Left kidney (tissue), 2 donors: ENCODE measurements around the gene BMF. TPM values are rescaled to one million over a fixed set of nuclear protein-coding genes. Genes with fewer than 3 reads are reported as not detected.
"Not testable (repeated sequence)": the region's sequence is repeated elsewhere in the genome, so short reads cannot be mapped to it uniquely, and the experiment has no call there.

Experiments used
- DNase-seq: peaks from one replicate; pipeline ENCODE4 v3.0.0-alpha.2; 2013
- polyA plus RNA-seq: library from polyadenylated mRNA; unstranded; fragments of 120-200 nt; gene quantifications from one replicate; pipeline ENCODE4 v1.2.1, GENCODE V29; 2013; ENCODE audit not compliant: insufficient read length

Gene BMF
- polyA plus RNA-seq, 1 donor = 45.3 TPM

- no peak for DNase-seq
These were observed 19.5 kb downstream of the BMF start for GRCh38 chr15:40088929-40089755.

GRCh38 chr15:40087991-40088928, 20.4 kb downstream of the BMF start:
- DNase-seq = no peak

- DNase-seq = no peak
These were observed 21.4 kb downstream of the BMF start for GRCh38 chr15:40087068-40087810.

- no peak for DNase-seq
These were observed 23.4 kb downstream of the BMF start for GRCh38 chr15:40085266-40085665.

GRCh38 chr15:40084650-40085049, 24.0 kb downstream of the BMF start:
- DNase-seq = no peak

- DNase-seq = no peak
These were observed 26.3 kb downstream of the BMF start for GRCh38 chr15:40082195-40082883.

GRCh38 chr15:40081691-40082194, 26.9 kb downstream of the BMF start:
- DNase-seq = peak; percentile 81

- DNase-seq = no peak
These were observed 27.8 kb downstream of the BMF start for GRCh38 chr15:40080847-40081246.

- no peak for DNase-seq
These were observed 28.6 kb downstream of the BMF start for GRCh38 chr15:40080104-40080503.

- DNase-seq = no peak
These were observed 29.2 kb downstream of the BMF start for GRCh38 chr15:40079456-40079855.

- no peak for DNase-seq
These were observed 33.2 kb downstream of the BMF start for GRCh38 chr15:40075298-40076044.

GRCh38 chr15:40074656-40075055, 34.0 kb downstream of the BMF start:
- not testable (repeated sequence) for DNase-seq

GRCh38 chr15:40073716-40074490, 34.8 kb downstream of the BMF start:
- DNase-seq = not testable (repeated sequence)

GRCh38 chr15:40072216-40072990, 36.3 kb downstream of the BMF start:
- DNase-seq = no peak

- no peak for DNase-seq
These were observed 38.0 kb downstream of the BMF start for GRCh38 chr15:40070608-40071218.

GRCh38 chr15:40070166-40070557, 38.5 kb downstream of the BMF start:
- DNase-seq = no peak

- peak; percentile 87 for DNase-seq
These were observed 39.2 kb downstream of the BMF start for GRCh38 chr15:40069178-40070165.
